Iris pigment epithelial cell (primary cell): ENCODE results near the gene RPL5.
A peak's percentile ranks its signal among the peaks of the same experiment; 100 is the strongest.
"Not testable (repeated sequence)": the region's sequence is repeated elsewhere in the genome, so short reads cannot be mapped to it uniquely, and the experiment has no call there.

Experiments
- DNase-seq: peaks from one replicate; pipeline ENCODE4 v3.0.0-alpha.2; 2011; ENCODE audit warnings: low read depth

RPL5 gene

DNA sequence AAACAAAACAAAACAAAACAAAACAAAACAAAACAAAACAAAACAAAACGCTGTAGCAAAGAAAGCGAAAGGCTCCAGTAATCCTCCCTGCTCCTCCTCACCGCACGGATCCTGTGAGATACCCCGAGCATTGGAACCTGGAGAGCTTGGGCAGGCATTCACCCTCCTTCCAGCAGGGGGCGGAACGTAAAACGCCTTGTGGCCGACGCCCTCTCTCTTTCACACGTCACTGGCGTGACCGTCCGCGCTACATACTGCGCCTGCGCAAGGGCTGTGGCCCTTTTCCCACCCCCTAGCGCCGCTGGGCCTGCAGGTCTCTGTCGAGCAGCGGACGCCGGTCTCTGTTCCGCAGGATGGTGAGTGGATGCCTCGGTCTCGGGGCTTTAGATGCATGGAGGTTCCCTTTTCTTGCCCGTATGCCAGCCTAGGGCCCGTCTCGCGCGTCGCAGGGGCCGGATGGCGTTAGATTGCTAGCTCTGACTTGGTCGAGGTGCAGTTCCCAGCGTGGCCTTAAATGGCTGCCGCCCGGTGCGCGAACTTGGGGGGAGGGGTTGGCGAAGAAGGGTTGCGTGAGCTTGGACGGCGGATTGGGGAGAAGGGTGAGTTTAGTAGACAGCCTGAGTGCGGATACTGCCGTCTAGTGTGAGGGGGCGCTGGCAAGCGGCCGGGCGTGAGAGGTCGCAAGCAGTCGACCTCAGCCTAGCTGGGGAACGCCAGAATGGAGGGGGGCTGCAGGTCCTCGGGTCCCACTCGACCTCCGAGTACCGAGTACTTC lies at the start of gene RPL5:
Gene RPL5, plus strand, starts transcription at position 279 of the 775 bp plus-strand sequence. Its CDS starts 75 bp downstream, at position 354.
- DNase-seq = peak; percentile 95

DNA sequence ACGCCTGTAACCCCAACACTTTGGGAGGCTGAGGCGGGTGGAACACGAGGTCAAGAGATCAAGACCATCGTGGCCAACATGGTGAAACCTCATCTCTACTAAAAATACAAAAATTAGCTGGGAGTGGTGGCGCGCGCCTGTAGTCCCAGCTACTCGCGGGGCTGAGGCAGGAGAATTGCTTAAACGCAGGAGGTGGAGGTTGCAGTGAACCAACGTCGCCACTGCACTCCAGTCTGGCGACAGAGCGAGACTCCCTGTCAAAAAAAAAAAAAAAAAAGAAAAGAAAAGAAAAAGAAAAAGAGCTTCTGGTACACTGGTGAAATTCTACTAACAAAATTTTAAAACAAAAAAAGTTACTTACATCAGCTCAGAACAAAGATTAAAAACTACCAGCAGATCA lies 48.3 kb upstream of the RPL5 start:
- not testable (repeated sequence) for DNase-seq

GRCh38 chr1:92784021-92784638 lies 47.7 kb upstream of the RPL5 start:
- peak; percentile 76 for DNase-seq

- DNase-seq = peak; percentile 98
Measured at GRCh38 chr1:92784639-92785500, 47.0 kb upstream of the RPL5 start, which contains the start of gene EVI5. EVI5 (minus strand) TSS chr1:92785108; CDS start chr1:92736546, 48,562 bp downstream.

DNA sequence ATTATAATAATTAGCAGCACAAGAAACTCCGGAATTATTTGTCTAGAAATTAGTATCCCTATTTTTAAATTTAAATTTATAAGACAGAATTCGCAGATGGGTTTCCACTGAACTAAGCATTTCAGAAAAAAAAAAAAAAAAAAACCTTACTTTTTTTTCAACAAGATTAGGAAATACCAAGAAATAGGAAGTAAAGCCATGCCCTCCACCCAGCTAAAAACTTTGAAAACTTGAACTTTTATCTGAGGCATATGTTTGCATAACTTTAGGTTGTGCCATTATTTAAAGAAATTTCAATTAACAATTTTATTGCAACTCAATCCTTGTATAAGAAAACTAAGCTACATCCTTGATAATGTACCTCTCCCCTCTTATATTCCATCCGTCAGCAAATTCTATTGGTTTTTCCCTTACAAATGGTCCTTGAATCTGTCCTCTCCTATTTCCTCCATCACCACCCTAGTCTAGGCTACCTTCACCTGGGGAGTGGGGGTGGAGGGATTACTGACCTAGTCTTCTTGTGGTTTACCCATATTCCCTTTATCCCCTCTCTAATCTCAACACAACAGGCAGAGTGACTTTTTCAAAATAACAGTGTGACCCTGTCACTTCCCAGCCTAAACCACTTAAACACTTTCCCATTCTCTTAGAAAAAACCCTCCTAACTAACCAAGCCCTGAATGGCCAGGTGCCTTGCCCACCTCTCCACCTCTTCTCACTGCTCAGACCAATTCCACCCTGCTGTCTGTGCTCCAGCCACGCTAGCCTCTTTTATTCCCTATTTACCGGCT lies 45.5 kb upstream of the RPL5 start:
- DNase-seq = no peak

DNA sequence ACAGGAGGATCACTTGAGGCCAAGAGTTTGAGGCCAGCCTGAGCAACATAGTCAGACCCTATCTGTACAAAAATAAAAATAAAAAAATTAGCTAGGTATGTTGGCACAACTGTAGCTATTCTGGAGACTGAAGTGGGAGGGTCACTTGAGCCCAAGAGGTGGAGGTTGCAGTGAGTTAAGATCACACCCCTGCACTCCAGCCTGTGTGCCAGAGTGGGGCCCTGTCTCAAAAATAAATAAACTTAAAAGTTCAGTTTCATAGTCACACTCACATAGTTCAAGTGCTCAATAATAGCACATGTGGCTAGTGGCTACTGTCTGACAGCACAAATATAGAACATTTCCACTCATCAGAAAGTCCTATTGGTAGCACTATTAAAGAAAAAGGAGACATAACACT lies 41.8 kb upstream of the RPL5 start:
- DNase-seq = no peak

DNA sequence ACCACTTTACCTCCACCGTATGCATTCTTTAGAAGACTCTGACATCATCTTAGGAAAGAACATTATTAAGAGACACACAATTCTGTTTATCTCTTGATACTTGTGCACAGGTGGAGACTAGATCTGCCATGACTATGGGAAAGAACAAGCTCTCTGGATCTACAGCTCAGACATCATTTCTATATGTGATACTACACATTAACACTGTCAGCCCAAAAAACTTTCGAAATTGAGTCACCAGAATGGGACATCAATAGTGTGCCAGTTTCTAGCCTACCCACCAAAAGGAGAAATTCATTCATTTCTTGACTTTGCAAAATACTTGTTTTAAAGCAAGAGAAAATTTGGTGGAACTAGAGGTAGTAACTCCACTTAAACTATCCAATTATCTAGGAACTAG lies 41.0 kb upstream of the RPL5 start:
- no peak for DNase-seq

DNA sequence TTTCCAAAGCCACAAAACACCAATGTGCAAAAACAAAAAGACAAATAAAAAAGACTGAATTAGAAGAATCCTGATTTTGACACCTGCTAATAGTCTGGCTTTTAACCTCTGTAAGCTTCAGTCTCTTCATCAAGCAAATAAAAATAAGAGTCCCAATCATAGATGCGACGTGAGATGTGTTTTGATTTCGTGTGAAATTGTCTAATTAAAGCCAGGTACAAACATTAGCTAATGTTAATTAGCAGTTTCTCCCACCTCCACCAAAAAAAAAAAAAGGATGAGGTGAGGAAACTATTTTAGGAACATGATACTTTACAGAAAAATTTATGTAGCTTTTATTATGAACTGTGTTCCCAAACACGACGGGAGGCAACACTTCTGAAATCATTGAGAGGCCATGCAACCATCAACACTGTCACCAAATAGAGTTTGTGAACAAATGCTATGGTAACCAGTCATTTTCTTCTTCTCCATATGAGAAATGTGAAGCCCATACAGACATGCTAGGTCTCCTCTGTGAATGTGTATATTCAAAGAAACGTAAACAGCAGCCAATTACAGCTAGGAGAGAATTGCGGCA lies 40.3 kb upstream of the RPL5 start:
- DNase-seq = no peak

DNA sequence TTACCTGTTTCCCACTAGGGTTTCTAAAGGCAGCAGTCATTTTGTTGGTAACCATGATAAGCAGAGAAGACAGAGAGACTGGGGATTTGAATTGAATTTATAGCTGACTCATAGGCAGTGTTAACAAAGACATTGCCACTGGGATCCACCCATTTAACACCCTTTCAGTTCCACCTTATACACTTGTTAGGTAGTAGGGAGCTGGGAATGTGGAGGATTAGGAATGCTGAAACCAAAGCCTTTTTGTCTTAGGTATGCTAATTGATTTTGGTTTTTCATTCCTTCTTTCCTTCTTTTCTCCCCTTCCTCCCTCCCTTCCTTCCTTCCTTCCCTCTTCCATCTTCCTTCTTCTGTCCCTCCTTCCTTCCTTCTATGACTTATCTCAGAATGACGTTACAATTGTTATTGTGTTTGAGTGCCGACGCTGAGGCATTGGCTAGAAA lies 39.5 kb upstream of the RPL5 start:
- peak; percentile 28 for DNase-seq

GRCh38 chr1:92795166-92795565 lies 36.7 kb upstream of the RPL5 start:
- peak; percentile 82 for DNase-seq

DNA sequence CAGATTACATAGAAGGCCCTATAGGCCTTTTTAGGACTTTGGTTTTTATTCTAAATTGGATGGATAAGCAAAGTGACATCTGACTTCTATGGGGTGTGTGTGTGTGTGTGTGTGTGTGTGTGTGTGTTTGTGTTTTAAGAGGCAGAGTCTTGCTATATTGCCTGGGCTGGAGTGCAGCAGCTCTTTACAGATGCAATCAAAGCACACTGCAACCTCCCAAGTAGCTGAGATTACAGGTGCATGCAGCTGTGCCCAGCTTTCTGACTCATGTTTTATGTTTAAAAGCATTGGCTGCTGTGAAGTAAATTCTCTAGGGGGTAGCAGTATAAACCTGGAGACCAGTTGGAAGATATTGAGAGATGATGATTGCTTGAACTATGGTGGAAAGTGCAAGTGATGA lies 34.5 kb upstream of the RPL5 start:
- peak; percentile 33 for DNase-seq

- peak; percentile 68 for DNase-seq
Measured at GRCh38 chr1:92797961-92798360, 33.9 kb upstream of the RPL5 start.

GRCh38 chr1:92803140-92803887 lies 28.5 kb upstream of the RPL5 start:
- no peak for DNase-seq

- peak; percentile 99 for DNase-seq
Measured at GRCh38 chr1:92804721-92805201, 27.1 kb upstream of the RPL5 start.

DNA sequence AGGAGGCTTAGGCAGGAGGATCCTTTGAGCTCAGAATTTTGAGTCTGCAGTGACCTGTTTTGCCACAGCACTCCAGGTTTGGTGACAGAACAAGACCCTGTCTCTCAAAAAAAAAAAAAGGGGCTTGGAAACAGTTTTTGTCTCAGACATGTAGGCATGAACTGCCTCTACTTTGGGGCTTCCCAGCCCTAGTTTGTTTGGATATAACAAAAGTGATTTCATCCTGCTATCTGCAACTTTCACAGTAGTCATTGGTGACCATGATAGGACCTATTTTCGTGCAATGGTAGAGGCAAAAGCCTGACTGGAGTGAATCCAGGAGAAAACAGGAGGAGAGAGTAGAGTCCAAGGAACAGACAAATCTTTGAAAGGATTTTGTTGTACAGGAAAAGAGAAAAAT lies 26.6 kb upstream of the RPL5 start:
- peak; percentile 35 for DNase-seq

- peak; percentile 38 for DNase-seq
Measured at GRCh38 chr1:92808381-92808780, 23.5 kb upstream of the RPL5 start.

DNA sequence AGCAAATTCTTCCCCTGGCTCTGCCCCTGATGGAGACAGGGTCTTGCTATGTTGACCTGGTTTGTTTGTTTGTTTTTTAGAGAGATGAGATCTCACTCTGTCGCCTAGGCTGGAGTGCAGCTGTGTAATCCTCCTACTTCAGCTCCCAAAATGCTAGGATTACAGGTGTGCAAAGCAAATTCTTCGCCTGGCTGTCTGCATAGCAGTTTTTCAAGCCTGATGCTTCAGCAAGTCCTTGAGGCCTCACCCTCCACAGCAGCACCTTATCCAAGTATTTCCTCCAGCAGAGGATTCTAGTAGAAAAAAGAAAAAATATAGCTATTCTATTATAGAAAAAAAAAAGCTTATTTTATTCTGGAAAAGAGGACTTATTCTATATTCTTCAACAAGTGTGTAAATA lies 15.1 kb upstream of the RPL5 start:
- no peak for DNase-seq

- DNase-seq = no peak
Measured at GRCh38 chr1:92817137-92817697, 14.6 kb upstream of the RPL5 start.

DNA sequence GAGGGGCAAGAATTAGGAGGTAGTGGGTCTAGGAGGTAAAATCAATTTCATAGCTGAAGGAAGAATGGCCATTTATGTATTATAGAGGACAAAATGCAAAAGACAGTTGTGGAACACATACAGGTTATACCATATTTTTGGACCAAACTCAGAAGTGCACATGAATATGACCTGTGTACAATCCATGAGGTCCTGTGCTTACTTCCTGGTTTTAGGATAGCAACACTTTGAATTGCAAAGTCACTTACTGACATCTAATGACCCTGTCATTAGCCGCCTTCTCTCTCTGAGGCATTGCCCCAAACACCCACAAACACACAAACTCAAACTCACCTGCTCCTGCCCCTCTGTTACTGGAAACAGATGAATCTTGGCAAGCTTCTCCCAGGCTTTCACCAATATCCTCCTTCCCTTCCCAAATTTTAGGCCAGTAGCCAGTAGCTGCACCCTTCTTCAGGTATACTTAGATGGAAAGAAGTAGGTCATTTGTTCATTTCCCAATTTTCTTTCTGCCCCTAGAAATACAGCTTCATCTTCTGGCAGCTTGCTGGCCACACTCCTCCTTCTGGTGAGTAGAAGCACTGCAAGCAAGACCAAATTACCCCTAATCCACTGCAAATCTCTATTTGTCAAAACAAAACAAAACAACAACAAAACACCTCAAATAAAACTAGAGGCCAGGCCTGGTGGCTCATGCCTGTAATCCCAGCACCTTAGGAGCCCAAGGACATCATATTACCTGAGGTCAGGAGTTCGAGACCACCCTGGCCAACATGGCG lies 13.7 kb upstream of the RPL5 start:
- DNase-seq = peak; percentile 68
